ENCODE measurements around the gene SULF2.

SULF2 gene

GRCh38 chr20:47682028-47682783 is 103.1 kb downstream of the SULF2 start:
- no peak for DNase-seq

GRCh38 chr20:47680804-47681529 is 104.3 kb downstream of the SULF2 start:
- no peak for DNase-seq

GRCh38 chr20:47679462-47679861 is 105.8 kb downstream of the SULF2 start:
- no peak for DNase-seq

- no peak for DNase-seq
Observed at GRCh38 chr20:47678536-47678935, 106.7 kb downstream of the SULF2 start.

GRCh38 chr20:47677635-47678453 is 107.4 kb downstream of the SULF2 start:
- DNase-seq: peak; percentile 51

GRCh38 chr20:47676912-47677634 is 108.2 kb downstream of the SULF2 start:
- DNase-seq: no peak

- DNase-seq: no peak
Observed at GRCh38 chr20:47676219-47676721, 109.0 kb downstream of the SULF2 start.

- no peak for DNase-seq
Observed at GRCh38 chr20:47675190-47676142, 109.8 kb downstream of the SULF2 start.

GRCh38 chr20:47674686-47675085 is 110.6 kb downstream of the SULF2 start:
- no peak for DNase-seq

GRCh38 chr20:47674145-47674544 is 111.1 kb downstream of the SULF2 start:
- DNase-seq: no peak

GRCh38 chr20:47673671-47673955 is 111.7 kb downstream of the SULF2 start:
- no peak for DNase-seq

- no peak for DNase-seq
Observed at GRCh38 chr20:47672886-47673670, 112.2 kb downstream of the SULF2 start.

GRCh38 chr20:47672166-47672565 is 113.1 kb downstream of the SULF2 start:
- DNase-seq: no peak

GRCh38 chr20:47670913-47671312 is 114.4 kb downstream of the SULF2 start:
- no peak for DNase-seq

GRCh38 chr20:47669927-47670890 is 115.1 kb downstream of the SULF2 start:
- no peak for DNase-seq

GRCh38 chr20:47669489-47669888 is 115.8 kb downstream of the SULF2 start:
- no peak for DNase-seq

GRCh38 chr20:47669152-47669425 is 116.2 kb downstream of the SULF2 start:
- no peak for DNase-seq

GRCh38 chr20:47668313-47669151 is 116.7 kb downstream of the SULF2 start:
- DNase-seq: no peak

Data from CD4-positive, alpha-beta T cell treated with Interleukin-10 for 1 hour (primary cell).